ENCODE data around the gene RASIP1. TPM values are rescaled to one million over a fixed set of nuclear protein-coding genes. Genes with fewer than 3 reads are reported as not detected.

The RASIP1 gene
- total RNA-seq, 3 donors from 2014 or later: 7.7 to 28.2 (median 10.7) TPM

DNA sequence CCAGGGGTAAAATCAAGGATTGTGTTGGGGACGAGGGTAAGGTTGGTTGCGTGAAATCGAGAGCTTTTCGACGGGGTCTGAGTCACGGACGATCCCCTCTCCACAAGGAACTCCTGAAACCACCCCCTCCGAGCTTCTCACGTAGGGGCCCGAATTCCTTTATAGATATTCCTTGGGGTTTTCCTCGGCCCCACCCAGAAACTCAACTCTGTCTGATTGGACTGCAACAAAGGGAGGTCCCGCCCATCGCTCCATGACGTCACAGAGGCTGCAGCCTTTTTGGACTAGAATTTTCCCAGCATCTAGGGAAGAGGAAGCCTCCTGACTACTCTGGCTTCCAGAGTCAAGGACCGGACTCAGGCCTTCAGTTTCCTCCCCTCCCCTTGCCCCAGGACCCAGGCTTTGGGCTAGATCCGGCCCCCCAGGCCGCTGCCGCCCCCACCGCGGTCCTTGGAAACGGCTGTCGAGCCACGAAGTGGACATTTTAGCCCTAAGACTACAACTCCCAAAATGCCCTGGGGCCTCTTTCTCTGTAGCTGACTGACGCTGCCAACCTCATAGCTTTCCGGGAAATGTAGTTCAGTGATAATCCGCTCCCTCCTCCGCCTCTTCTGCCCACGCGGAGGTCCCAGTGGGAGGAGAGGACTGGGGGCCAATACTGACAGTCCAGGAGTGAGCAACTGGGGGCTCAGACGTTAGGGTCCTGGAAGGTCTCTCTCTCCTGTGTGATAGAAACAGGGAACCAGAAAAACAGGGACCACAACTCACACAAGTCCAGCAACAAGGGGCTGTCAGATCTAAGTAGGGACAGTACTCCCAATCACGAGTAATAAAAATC lies 6.5 kb upstream of the RASIP1 start, which contains the start of gene IZUMO1:
TSS of gene IZUMO1 (minus strand) at position 172 of the 838 bp plus-strand sequence. CDS start 1,050 bp downstream, outside the sequence.
- Histone ChIP-seq H3K4me3 (peak within 1 kb of the TSS; percentile 33 to 57 (median 37)), H3K9me3 (no peaks in the 10 kb centered on the region), H3K27me3 (no peaks in the 10 kb centered on the region), H3K27ac (peak within 1 kb of the TSS; percentile 52 to 75), H3K36me3 (no peaks in the 10 kb centered on the region), H3K4me1 (no peaks in the 10 kb centered on the region)
- intact Hi-C loops (cut with DNase I; ENCODE audit: low total_unique reads): no loop called here
- no peak for DNase-seq (ENCODE audit: low spot score in 2 of 2)
- no peak for TF ChIP-seq POLR2AphosphoS5 (IDR thresholded peaks at IDR 0.05)
- TF ChIP-seq, protein P1, sequence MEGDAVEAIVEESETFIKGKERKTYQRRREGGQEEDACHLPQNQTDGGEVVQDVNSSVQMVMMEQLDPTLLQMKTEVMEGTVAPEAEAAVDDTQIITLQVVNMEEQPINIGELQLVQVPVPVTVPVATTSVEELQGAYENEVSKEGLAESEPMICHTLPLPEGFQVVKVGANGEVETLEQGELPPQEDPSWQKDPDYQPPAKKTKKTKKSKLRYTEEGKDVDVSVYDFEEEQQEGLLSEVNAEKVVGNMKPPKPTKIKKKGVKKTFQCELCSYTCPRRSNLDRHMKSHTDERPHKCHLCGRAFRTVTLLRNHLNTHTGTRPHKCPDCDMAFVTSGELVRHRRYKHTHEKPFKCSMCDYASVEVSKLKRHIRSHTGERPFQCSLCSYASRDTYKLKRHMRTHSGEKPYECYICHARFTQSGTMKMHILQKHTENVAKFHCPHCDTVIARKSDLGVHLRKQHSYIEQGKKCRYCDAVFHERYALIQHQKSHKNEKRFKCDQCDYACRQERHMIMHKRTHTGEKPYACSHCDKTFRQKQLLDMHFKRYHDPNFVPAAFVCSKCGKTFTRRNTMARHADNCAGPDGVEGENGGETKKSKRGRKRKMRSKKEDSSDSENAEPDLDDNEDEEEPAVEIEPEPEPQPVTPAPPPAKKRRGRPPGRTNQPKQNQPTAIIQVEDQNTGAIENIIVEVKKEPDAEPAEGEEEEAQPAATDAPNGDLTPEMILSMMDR (IDR thresholded peaks at IDR 0.05): no peak
- TF ChIP-seq POLR2A (IDR thresholded peaks at IDR 0.05): no peak

DNA sequence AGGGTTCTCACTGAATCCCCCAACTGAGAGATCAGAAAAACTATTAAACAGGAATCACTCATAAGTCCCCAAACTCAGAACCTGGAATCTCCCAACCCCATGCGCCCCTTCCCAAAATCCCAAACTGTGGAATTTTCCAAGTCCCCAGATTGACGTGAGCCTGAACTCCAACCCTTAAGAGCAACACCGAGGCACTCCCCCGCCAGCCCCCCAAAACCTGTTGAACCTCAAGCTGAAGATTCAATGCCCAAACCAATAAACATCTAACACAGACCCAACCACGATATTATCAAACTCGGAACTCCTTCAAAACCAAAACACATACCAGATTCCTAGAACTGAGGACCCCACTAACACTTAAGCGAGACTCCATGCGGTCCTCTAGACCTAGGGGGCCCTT lies 5.7 kb upstream of the RASIP1 start:
- DNase-seq (ENCODE audit: low spot score in 2 of 2): no peak
- H3K27me3 ChIP-seq: no peaks in the 10 kb centered on the region
- TF ChIP-seq POLR2A (IDR thresholded peaks at IDR 0.05) (no peak), POLR2AphosphoS5 (IDR thresholded peaks at IDR 0.05) (no peak)
- TF ChIP-seq, protein P1 (IDR thresholded peaks at IDR 0.05): no peak
- peak overlapping the region in 1 of 2 donors; percentile 52 for H3K27ac ChIP-seq
- H3K4me1 ChIP-seq: no peaks in the 10 kb centered on the region
- intact Hi-C loops (cut with DNase I; ENCODE audit: low total_unique reads): no loop called here
- H3K9me3 ChIP-seq: no peaks in the 10 kb centered on the region
- no peaks in the 10 kb centered on the region for H3K36me3 ChIP-seq
- no peak overlapping the region for H3K4me3 ChIP-seq

DNA sequence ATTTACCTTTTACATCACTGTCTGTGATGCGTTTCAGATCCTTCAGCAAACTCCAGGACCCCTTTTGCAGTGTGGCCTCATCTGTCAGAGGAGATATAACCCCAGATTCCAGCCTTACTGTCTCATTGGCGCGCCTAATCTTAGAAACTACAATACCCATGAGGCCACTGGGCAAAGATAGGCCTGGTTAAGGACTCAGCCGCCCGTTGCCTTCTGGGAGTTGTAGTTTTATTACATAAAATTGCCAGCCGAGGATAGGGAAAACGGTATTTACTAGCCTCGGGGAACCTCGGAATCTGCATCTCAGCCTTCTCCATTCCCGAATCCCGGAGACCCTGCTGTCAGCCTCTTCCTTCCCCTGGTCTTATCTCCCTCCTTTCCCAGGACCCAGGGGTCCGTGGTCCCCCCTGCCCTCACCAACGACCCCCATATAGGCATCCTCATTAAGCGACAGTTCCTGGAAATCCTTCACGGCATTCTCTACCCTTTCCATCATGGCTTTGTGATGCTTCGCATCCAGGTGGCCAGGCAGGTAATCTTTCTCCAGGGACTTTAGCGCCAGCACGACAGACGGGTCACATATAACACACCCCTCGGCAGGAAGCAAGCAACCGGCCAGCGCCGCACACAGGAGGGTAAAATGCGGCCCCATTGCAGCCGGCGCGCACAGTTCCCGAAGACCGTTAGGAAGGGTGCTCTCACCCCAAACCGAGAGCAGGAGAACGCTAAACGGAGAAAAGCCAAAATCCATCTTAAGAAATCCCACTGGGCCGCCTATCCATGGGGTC lies 5.0 kb upstream of the RASIP1 start:
- no peak for DNase-seq (ENCODE audit: low spot score in 2 of 2)
- H3K9me3 ChIP-seq: no peaks in the 10 kb centered on the region
- intact Hi-C loops (cut with DNase I; ENCODE audit: low total_unique reads): no loop called here
- no peaks in the 10 kb centered on the region for H3K36me3 ChIP-seq
- H3K27ac ChIP-seq: no peak overlapping the region
- no peaks in the 10 kb centered on the region for H3K4me1 ChIP-seq
- no peaks in the 10 kb centered on the region for H3K27me3 ChIP-seq
- no peak overlapping the region for H3K4me3 ChIP-seq
- TF ChIP-seq POLR2AphosphoS5 (IDR thresholded peaks at IDR 0.05) (peak in 1 of 3 donors; percentile 40), POLR2A (IDR thresholded peaks at IDR 0.05) (no peak)

DNA sequence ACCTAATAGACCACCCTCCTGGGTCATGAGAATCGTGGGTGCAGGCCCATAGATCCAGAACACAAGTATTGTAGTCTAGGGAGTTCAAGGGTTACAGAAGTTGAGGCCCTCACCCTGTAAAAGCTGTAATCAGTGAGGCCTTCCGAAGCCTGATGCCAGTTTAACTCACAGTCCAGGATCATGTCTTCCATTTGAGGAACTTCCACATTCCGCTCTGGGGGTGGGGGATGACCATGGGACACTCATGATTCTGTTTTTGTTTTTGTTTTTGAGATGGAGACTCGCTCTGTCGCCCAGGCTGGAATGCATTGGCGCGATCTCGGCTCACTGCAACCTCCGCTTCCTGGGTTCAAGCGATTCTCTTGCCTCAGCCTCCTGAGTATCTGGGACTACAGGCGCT lies 1.7 kb upstream of the RASIP1 start:
- TF ChIP-seq POLR2A (IDR thresholded peaks at IDR 0.05) (no peak), POLR2AphosphoS5 (IDR thresholded peaks at IDR 0.05) (no peak)
- TF ChIP-seq, protein P1 (IDR thresholded peaks at IDR 0.05): no peak
- intact Hi-C loops (cut with DNase I; ENCODE audit: low total_unique reads): no loop called here
- Histone ChIP-seq H3K4me1 (no peaks in the 10 kb centered on the region), H3K9me3 (no peaks in the 10 kb centered on the region), H3K27ac (peak overlapping the region in 1 of 2 donors; percentile 70), H3K4me3 (no peak overlapping the region), H3K36me3 (no peaks in the 10 kb centered on the region), H3K27me3 (no peaks in the 10 kb centered on the region)
- no peak for DNase-seq (ENCODE audit: low spot score in 2 of 2)

DNA sequence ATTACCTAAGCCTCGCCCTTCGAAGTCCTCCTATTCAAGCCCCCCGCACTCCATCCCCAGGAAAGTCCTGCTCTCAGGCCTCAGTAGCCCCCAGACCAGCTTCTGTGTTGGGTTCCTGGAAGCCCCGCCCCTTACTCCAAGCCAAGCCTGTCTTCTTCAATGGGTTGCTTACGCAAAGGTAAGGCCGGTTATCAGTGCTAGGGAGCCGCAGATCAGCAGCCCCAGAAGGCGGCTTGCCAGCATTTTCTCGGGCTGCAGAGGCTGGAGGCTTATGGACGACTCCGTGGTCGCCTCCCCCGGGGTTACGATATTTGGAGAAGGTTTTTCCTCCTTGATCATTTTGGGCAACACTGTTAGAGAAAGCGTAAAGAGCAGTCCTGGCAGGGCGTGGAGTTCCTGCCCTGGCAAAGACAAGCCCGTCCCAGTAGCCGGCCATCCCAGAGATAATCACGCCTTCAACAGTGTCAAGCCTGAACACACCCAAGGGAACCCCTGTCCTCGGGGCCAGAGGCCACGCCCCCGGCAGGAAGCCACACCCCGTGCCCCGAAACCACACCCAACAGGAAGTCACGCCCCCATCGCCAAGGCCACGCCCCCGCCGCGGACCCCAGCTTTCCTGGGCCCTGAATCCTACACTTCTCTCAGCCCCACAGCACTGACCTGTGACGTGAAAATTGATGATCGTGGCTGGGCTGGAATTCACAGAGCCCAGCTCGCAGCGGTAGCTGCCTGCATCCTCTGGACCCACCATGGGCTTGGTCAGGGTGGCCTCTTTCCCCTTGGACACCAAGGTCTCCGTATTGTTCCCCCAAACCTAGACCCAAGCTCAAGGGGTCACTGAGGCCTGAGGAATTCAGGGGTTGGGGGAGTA lies 954 bp upstream of the RASIP1 start:
- TF ChIP-seq, protein P1 (IDR thresholded peaks at IDR 0.05): no peak
- TF ChIP-seq POLR2AphosphoS5 (IDR thresholded peaks at IDR 0.05) (no peak), POLR2A (IDR thresholded peaks at IDR 0.05) (no peak)
- no peaks in the 10 kb centered on the region for H3K4me1 ChIP-seq
- intact Hi-C loops (cut with DNase I; ENCODE audit: low total_unique reads): no loop called here
- peak overlapping the region; percentile 13 to 70 for H3K27ac ChIP-seq
- peak overlapping the region in 2 of 3 donors; percentile 50 to 81 for H3K4me3 ChIP-seq
- no peaks in the 10 kb centered on the region for H3K27me3 ChIP-seq
- no peak for DNase-seq (ENCODE audit: low spot score in 2 of 2)
- H3K9me3 ChIP-seq: no peaks in the 10 kb centered on the region
- no peaks in the 10 kb centered on the region for H3K36me3 ChIP-seq
